Mesothelial cell of epicardium (in vitro differentiated cells): ENCODE data around the gene ZNF593. TPM values are rescaled to one million over a fixed set of nuclear protein-coding genes. Genes with fewer than 3 reads are reported as not detected.

ENCODE experiments used
- DNase-seq, 2 experiments: peaks; one replicate each; pipeline ENCODE4 v3.0.0; 2021; ENCODE audit warnings: low spot score in 2 of 2; ENCODE audit not compliant: unreplicated experiment in 2 of 2
- H3K27ac Mint-ChIP-seq: 2 replicates; pipeline ENCODE4 v1.8.0; 2021; ENCODE audit warnings: mixed read lengths
- H3K27me3 Mint-ChIP-seq: 2 replicates; pipeline ENCODE4 v1.8.0; 2021; ENCODE audit warnings: low read depth, mixed read lengths
- H3K36me3 Mint-ChIP-seq: 2 replicates; pipeline ENCODE4 v1.8.0; 2021; ENCODE audit warnings: mixed read lengths
- H3K4me1 Mint-ChIP-seq: 2 replicates; pipeline ENCODE4 v1.8.0; 2021; ENCODE audit warnings: mixed read lengths
- H3K4me3 Mint-ChIP-seq: 2 replicates; pipeline ENCODE4 v1.8.0; 2021; ENCODE audit warnings: mild to moderate bottlenecking, moderate library complexity, mixed read lengths
- H3K9me3 Mint-ChIP-seq: 2 replicates; pipeline ENCODE4 v1.8.0; 2021; ENCODE audit warnings: mixed read lengths
- total RNA-seq: library from RNA; stranded (reverse); gene quantifications from 3 replicates; pipeline ENCODE4 v1.2.1, GENCODE V29; 2021
- TF ChIP-seq, protein P1 (sequence below): fragments of 200-600 bp; sonication (generic); IDR thresholded peaks from one replicate; pipeline ENCODE4 v1.5.0; 2021; ENCODE audit warnings: antibody characterized with exemption; ENCODE audit not compliant: unreplicated experiment

ZNF593 gene
- total RNA-seq, 1 donor from 2014 or later: 28.7 TPM

DNA sequence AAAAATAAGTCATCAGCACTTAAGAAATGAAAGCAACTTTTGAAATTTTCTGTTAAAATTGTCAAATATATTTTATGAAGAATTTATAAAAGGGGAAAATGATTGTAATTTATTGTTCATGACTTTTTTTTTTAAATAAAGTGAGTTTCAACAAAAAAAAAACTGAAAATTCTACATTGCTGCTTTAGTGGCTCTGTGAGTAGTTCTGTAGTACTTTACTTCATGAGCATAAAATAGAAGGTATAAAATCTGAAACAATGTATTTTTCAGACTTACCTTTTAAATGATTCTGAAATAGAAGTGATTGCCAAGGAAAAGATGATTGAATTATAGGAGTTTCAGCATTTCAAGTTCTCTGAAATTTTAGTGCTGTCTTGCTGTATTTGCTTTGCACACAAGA lies 44.3 kb upstream of the ZNF593 start:
- Mint-ChIP-seq H3K9me3 (no peaks in the 10 kb centered on the region), H3K27ac (no peak overlapping the region), H3K36me3 (peaks cover 8% of the 10 kb centered on the region), H3K27me3 (no peaks in the 10 kb centered on the region), H3K4me3 (no peak overlapping the region), H3K4me1 (peaks cover 27% of the 10 kb centered on the region)
- no peak for DNase-seq
- TF ChIP-seq, protein P1, sequence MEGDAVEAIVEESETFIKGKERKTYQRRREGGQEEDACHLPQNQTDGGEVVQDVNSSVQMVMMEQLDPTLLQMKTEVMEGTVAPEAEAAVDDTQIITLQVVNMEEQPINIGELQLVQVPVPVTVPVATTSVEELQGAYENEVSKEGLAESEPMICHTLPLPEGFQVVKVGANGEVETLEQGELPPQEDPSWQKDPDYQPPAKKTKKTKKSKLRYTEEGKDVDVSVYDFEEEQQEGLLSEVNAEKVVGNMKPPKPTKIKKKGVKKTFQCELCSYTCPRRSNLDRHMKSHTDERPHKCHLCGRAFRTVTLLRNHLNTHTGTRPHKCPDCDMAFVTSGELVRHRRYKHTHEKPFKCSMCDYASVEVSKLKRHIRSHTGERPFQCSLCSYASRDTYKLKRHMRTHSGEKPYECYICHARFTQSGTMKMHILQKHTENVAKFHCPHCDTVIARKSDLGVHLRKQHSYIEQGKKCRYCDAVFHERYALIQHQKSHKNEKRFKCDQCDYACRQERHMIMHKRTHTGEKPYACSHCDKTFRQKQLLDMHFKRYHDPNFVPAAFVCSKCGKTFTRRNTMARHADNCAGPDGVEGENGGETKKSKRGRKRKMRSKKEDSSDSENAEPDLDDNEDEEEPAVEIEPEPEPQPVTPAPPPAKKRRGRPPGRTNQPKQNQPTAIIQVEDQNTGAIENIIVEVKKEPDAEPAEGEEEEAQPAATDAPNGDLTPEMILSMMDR: no peak

DNA sequence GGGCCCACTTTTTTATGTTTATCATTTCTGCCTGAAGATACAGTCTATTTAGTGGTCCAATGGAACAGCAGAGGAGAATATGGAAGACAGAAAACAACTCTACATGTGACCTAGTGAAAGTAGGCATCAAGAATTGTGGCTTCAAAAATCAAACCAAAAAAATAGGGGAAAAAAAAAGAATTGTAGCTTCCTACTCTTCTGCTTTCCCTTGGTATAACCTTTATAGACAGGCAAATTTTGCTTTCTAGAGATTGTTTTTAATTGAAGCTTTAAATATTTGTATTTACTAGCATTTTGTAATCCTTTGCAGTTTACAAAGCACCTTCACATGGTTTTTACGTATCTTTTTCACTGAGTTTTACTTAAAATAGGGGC lies 43.8 kb upstream of the ZNF593 start:
- no peak overlapping the region for H3K27ac Mint-ChIP-seq

DNA sequence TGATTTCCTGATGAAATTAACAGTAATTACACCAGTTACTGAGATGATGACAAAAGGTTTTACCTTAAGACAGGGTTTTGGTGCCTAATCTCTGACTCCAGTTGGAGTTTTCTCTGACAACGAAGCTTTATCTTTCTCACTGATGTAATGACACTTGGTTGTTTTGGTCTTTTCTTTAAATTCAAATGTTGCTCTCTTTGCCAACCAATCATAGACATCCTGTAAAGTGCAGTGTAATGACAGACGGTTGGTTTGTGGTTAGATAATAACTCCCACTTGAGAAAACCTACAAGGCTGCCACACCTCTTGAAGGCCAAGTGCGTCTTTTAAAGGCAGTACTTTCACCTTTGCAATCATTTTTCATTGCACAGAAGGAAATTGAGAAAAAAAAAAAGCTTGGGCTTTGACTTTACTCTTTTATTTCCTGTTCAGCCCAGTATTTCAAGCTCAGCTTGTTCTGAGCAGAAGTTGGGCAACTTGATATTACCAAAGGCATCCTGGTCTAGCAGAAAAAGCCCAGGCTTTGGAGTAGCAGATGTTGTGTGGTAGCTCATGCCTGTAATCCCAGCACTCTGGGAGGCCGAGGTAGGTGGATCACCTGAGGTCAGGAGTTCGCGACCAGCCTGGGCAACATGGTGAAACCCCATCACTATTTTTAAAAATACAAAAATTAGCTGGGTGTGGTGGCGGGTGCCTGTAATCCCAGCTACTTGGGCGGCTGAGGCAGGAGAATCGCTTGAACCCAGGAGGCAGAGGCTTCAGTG lies 43.2 kb upstream of the ZNF593 start:
- Mint-ChIP-seq H3K4me1 (peaks cover 27% of the 10 kb centered on the region), H3K27me3 (no peaks in the 10 kb centered on the region), H3K27ac (no peak overlapping the region), H3K9me3 (no peaks in the 10 kb centered on the region), H3K36me3 (peaks cover 8% of the 10 kb centered on the region), H3K4me3 (no peak overlapping the region)
- TF ChIP-seq, protein P1: no peak
- no peak for DNase-seq

More for the DNA sequence above, 43.8 kb upstream of the ZNF593 start:
- Mint-ChIP-seq H3K4me3 (no peak overlapping the region), H3K4me1 (peaks cover 27% of the 10 kb centered on the region), H3K36me3 (peaks cover 8% of the 10 kb centered on the region), H3K27me3 (no peaks in the 10 kb centered on the region), H3K9me3 (no peaks in the 10 kb centered on the region)
- no peak for DNase-seq
- TF ChIP-seq, protein P1: no peak

DNA sequence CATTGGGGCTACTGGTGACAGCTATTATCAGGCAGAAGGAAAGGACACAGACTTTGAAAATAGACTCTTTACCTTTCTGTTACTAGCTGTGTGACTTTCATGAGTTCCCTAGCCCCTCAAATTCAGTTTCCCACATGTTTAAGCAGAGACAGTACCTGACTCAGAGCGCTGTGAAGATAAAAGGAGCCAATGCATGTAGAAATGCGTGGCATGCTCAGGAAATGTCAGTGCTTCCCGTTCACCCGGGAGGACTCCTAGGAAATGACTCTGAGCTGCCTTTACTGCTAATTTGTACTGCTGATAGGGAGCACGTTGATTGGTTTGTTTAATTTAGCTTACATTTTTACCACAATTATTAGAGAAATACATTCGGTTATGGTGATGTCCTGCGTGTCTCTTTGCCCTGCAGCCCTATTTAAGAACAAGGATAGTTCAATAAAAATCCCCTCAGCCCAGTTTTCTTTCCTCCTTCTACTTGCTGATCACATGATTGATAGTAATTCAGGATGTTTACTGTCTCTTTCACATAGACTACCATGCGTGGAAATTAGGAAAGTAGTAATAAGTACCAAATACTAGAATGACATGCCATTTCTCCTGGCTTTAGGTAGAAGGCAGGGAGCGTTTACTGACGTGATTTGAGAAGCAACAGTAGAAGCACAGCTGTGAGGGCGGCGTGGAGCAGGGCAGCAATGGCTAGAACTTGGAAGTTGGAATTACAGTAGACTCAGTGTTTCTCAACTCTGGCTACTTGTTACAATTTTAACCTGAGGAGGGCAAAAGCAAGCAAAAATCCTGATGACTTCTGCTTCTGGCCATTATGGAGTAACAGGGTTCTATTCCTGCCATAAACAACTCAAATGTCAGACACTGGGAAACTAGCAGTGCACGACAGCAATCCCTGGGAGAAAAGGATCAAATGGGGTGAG lies 42.2 kb upstream of the ZNF593 start:
- Mint-ChIP-seq H3K4me3 (no peak overlapping the region), H3K9me3 (no peaks in the 10 kb centered on the region), H3K36me3 (peaks cover 5% of the 10 kb centered on the region), H3K27me3 (no peaks in the 10 kb centered on the region), H3K4me1 (peaks cover 21% of the 10 kb centered on the region), H3K27ac (peak overlapping the region; percentile 2)
- TF ChIP-seq, protein P1: no peak
- DNase-seq: no peak

DNA sequence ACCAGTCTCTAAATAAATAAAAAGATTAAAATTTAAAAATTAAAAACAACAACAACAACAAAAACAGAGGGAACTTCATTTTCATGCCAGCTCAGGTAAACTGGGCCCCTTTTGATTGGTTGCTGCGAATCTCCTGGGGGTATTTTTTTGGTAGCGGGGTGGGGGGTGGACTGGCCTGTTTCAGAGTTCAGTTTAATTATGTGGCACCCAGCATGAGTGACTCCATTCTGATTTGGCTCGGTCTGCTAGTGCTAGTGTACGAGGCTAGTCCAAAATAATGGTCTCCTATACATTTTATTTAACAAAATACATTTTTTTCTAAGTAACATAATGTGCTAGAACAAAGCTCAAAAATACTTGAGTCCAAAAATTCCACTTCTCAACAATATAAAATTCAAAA lies 39.9 kb upstream of the ZNF593 start:
- TF ChIP-seq, protein P1: no peak

More for the DNA sequence above, 39.9 kb upstream of the ZNF593 start:
- no peak overlapping the region for H3K27ac Mint-ChIP-seq
- H3K36me3 Mint-ChIP-seq: peaks cover 2% of the 10 kb centered on the region
- DNase-seq: no peak
- peaks cover 7% of the 10 kb centered on the region for H3K9me3 Mint-ChIP-seq
- peaks cover 21% of the 10 kb centered on the region for H3K4me1 Mint-ChIP-seq
- no peaks in the 10 kb centered on the region for H3K27me3 Mint-ChIP-seq
- no peak overlapping the region for H3K4me3 Mint-ChIP-seq
